SK-N-MC (cell line): Measurements from ENCODE around the gene ABO.
"Not testable (repeated sequence)": the region's sequence is repeated elsewhere in the genome, so short reads cannot be mapped to it uniquely, and the experiment has no call there.

Source experiments
- DNase-seq: peaks from one replicate; pipeline ENCODE4 v3.0.0-alpha.2; 2011; ENCODE audit warnings: low read depth, low spot score
- H3K27ac ChIP-seq: fragments of 200-600 bp; sonication (generic); 2 replicates; pipeline ENCODE4 v1.5.1; 2016; ENCODE audit warnings: mixed run types
- H3K36me3 ChIP-seq: fragments of 200-600 bp; sonication (generic); 2 replicates; pipeline ENCODE4 v1.6.1; 2017; ENCODE audit warnings: antibody characterized with exemption, low read length, mixed read lengths; ENCODE audit not compliant: insufficient read depth
- H3K4me3 ChIP-seq: fragments of 200-600 bp; sonication (generic); 2 replicates; pipeline ENCODE4 v1.5.1; 2016
- H3K9ac ChIP-seq: fragments of 200-600 bp; sonication (generic); 2 replicates; pipeline ENCODE4 v1.8.0; 2017; ENCODE audit warnings: mixed run types, mixed read lengths; ENCODE audit not compliant: insufficient read length
- H3K9me3 ChIP-seq: fragments of 200-600 bp; sonication (generic); 2 replicates; pipeline ENCODE4 v1.6.1; 2017; ENCODE audit warnings: low read depth, mild to moderate bottlenecking, antibody characterized with exemption, low read length, moderate library complexity, mixed read lengths
- EZH2 ChIP-seq: fragments of 200-600 bp; sonication (generic); IDR thresholded peaks from one replicate; pipeline ENCODE4 v1.6.1; 2017; ENCODE audit warnings: antibody characterized with exemption
- FOXP2 ChIP-seq: optimal IDR thresholded peaks from 2 replicates; pipeline ENCODE3; 2011; ENCODE audit warnings: mild to moderate bottlenecking, moderate library complexity; ENCODE audit not compliant: insufficient read depth; ENCODE audit errors: extremely low read length, control extremely low read depth
- POLR2AphosphoS5 ChIP-seq: IDR thresholded peaks from 2 replicates; pipeline ENCODE4 v1.6.1; 2012; ENCODE audit warnings: mild to moderate bottlenecking, low read depth, low read length, borderline replicate concordance

ABO gene

DNA sequence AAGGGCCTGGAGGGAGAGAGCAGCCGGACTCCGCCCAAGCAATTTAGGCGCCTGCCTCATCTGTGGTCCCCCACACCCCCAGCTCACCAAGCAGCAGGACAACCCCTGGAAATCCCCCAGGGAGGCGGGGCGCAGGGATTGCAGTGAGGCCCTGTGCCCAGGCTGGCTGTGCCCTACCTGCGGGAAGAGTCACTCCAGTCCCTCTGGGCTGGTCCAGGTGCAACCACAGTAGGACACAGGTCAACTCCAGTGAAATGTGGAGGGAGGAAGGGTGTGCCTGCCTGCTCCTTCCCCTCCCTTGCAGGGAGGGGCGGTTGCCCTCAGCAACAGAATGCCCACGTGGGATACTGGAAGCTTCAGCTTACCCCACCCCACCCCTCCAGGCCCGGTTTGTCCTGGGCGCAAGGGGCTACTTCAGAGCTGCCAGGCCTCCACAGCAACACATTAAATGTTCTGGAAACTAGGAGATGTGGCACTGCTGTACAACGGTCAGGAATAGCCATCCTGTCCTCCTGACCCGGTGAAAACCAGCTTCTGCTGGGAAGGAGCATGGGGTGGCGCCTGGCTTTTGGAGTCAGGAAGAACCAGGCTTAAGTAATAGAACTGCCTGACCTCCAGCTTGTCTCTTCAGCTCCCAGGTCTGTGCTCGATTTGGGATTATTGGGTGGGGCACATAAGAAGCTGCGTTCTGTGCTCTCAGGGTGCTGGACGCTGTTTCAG, 22.5 kb downstream of the ABO start:
- Histone ChIP-seq H3K36me3 (no peaks in the 10 kb centered on the region), H3K4me3 (no peak overlapping the region), H3K9ac (no peak overlapping the region), H3K27ac (no peak overlapping the region), H3K9me3 (no peaks in the 10 kb centered on the region)
- TF ChIP-seq EZH2 (no peak), POLR2AphosphoS5 (no peak), FOXP2 (no peak)
- no peak for DNase-seq

DNA sequence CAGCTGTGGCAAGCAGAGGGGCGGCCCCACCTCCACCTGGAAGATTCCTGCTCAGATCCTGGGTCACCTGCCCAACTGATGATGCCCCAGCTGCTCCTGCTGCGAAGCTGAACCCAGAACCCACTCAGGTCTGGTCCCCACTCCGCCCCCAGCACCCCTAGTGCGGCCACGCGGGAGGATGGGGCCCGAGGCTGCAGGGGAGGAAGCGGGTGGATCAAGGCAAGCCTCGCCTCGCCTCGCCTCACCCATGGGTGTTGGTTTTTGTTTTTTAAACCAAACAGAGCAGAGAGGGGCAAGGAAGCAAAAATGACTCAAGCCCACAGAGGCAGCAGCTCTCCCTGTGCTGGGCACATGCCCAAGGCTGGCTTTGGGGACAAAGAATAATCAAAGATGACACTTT, 23.2 kb downstream of the ABO start:
- TF ChIP-seq POLR2AphosphoS5 (no peak), EZH2 (no peak), FOXP2 (no peak)
- Histone ChIP-seq H3K9me3 (no peaks in the 10 kb centered on the region), H3K4me3 (no peak overlapping the region), H3K9ac (no peak overlapping the region), H3K27ac (no peak overlapping the region), H3K36me3 (no peaks in the 10 kb centered on the region)
- DNase-seq: no peak

DNA sequence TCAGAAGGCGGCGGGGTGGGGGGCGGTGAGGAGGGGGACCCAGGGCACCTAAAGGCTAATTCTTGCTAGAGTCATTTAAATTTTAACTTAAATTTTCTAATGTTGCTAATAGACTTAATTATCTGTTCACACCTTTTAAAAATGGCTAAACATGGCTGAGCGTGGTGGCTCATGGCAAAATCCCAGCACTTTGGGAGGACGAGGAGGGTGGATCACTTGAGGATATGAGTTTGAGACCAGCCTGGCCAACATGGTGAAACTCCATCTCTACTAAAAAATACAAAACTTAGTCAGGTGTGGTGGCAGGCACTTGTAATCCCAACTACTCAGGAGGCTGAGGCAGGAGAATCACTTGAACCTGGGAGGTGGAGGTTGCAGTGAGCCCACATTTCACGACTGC, 23.8 kb downstream of the ABO start:
- H3K36me3 ChIP-seq, H3K27ac ChIP-seq, H3K9me3 ChIP-seq, H3K9ac ChIP-seq, DNase-seq, H3K4me3 ChIP-seq: not testable (repeated sequence)

DNA sequence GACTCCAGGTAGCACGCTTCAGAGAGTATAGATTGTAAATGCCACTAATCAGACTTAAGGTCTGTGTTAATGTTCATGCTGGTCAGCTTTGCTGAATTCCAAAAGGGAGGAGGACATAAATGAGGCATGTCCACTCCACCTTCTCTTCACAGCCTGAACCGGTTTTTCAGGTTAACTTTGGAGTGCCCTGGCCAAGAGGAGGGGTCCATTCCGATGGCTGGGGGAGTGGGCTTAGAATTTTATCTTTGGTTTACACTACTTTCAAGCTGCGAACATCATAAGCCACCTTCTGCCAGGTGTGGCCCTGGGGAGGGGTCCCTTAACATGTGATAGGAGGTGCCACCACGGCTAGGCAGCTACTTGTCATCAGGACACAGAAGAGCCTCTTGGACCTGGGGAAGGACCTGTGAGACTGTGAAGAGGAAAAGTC, 24.2 kb downstream of the ABO start:
- DNase-seq: no peak
- Histone ChIP-seq H3K9ac (no peak overlapping the region), H3K36me3 (no peaks in the 10 kb centered on the region), H3K27ac (no peak overlapping the region), H3K9me3 (no peaks in the 10 kb centered on the region), H3K4me3 (no peak overlapping the region)
- TF ChIP-seq EZH2 (no peak), FOXP2 (no peak), POLR2AphosphoS5 (no peak)

DNA sequence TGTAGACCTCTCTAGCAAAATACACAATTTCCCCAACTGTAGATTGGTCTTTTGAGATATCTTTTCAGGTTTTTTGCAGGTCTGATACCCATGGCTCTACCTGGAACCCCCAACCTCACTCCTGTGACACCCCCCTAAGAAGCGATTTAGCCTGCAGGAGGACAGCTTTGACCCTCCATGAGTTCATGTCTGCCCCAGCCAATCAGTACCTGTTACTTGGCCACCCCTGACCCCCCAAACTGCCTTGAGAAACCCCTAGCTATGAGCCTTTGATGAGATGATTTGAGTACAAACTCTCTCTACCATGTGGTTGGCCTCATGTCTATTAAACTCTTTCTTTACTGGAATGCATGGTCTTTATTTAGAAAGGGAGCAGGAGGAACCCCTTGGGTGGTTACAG, 25.7 kb downstream of the ABO start:
- H3K9ac ChIP-seq: no peak overlapping the region
- H3K4me3 ChIP-seq: no peak overlapping the region
- no peaks in the 10 kb centered on the region for H3K36me3 ChIP-seq
- no peak for TF ChIP-seq FOXP2
- TF ChIP-seq POLR2AphosphoS5: no peak
- no peak for TF ChIP-seq EZH2
- H3K9me3 ChIP-seq: no peaks in the 10 kb centered on the region
- H3K27ac ChIP-seq: no peak overlapping the region
- DNase-seq: no peak

DNA sequence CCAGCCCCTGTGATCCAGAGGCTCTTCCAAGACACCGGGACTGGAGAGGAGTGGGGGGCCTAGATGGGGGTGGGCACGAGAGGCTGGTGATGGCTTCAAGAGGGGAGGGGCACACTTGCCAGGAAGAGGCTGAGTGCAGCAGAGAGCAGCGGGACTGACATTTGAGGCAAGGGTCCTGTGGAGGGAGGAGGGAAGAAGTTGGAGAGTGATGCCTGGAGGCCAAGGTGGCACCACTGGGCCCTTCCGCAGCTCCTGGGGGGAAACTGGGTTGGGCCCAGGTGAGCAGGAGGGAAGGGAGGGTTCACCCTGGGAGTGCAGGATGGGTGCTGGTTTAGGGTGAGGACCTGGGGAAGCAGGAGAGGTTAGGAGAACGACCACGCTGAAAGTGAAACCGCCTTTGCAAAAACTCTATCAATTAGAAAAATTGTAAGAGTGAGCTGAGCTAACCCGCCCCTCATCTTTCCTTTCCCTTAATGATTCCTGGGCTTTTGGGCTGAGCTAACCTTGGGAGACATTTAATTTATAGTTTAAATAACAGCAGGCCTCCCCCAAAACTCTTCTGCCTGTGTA, 26.2 kb downstream of the ABO start:
- Histone ChIP-seq H3K9ac (no peak overlapping the region), H3K36me3 (no peaks in the 10 kb centered on the region), H3K27ac (no peak overlapping the region), H3K4me3 (no peak overlapping the region), H3K9me3 (no peaks in the 10 kb centered on the region)
- TF ChIP-seq EZH2 (no peak), FOXP2 (no peak), POLR2AphosphoS5 (no peak)
- no peak for DNase-seq

DNA sequence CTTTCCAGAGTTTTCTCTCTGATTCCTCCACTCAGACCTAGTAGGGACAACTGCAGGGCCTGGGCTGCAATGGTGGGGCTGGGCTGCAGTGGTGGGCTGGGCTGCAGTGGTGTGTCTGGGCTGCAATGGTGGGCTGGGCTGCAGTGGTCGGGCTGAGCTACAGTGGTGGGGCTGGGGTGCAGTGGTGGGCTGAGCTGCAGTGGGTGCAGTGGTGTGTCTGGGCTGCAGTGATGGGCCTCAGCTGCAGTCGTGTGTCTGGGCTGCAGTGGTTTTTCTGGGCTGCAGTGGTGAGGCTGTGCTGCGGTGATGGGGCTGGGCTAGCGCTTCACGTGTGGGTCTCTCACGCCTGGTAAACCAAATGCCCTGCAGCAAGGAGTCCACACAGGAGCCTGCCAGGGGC, 27.4 kb downstream of the ABO start:
- Histone ChIP-seq H3K4me3 (no peak overlapping the region), H3K9me3 (no peaks in the 10 kb centered on the region), H3K36me3 (no peaks in the 10 kb centered on the region), H3K9ac (no peak overlapping the region), H3K27ac (no peak overlapping the region)
- no peak for DNase-seq
- no peak for TF ChIP-seq FOXP2

DNA sequence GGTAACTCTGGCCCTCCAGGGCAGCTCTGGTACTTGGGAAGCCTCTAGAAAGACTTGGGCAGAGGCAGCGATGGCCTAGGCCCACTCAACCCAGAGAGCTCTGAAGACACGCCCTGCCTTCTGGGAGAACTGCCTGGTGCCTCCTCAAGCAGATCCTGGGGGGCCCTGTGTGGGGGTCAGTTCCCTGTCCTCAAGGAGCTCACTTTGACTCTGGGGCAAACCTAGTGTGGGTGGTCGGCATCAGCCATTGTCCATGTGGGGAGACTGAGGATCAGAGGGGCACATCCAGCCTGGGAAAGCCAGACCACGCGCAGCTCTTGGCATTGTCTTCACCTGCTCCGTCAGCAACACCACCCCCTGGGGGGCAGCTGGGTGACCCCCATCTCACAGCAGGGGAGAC, 28.0 kb downstream of the ABO start:
- no peak for DNase-seq
- Histone ChIP-seq H3K9ac (no peak overlapping the region), H3K36me3 (no peaks in the 10 kb centered on the region), H3K27ac (no peak overlapping the region), H3K4me3 (no peak overlapping the region), H3K9me3 (no peaks in the 10 kb centered on the region)
- TF ChIP-seq EZH2 (no peak), POLR2AphosphoS5 (no peak), FOXP2 (no peak)

DNA sequence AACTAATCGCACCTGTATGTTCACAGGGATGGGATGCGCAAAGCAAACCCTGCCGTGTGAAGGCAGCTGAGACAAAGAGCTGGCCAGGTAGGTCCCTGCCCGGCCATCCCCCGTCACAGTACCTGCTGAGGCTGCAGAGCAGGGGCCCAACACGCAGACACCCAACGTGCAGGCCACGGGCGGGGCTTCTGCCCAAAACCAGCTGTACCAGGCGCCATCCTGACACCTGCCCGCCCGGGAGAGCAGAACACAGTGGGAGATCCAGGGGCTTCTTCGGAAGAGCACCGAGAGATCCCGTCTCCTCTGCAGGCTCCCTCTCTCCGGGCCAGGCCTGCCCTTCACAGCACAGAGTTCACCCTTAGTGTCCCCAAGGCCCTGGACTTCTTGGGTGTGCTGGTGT, 28.4 kb downstream of the ABO start:
- H3K9me3 ChIP-seq: no peaks in the 10 kb centered on the region
- TF ChIP-seq EZH2 (no peak), FOXP2 (no peak), POLR2AphosphoS5 (no peak)

DNA sequence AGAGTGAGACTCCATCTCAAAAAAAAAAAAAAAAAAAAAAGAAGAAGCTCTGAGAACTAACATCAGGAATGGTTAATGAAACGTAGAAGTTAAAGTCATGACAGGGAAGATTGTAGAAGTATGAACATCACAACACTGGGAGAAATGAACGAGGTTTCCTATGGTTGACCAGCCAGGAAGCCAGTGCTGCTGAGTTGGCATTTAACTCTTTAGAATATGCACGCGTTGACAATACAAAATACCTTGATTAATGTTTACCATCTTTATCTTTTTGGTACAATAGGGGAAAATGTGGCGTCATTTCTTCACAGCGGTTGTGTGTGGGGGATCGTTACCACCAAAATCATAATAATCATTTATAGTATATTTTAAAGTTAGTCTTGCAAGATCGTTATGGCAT, 32.0 kb downstream of the ABO start:
- DNase-seq: no peak
- Histone ChIP-seq H3K9ac (no peak overlapping the region), H3K36me3 (no peaks in the 10 kb centered on the region), H3K27ac (no peak overlapping the region), H3K9me3 (no peaks in the 10 kb centered on the region), H3K4me3 (no peak overlapping the region)
- no peak for TF ChIP-seq POLR2AphosphoS5
- TF ChIP-seq EZH2: no peak
- no peak for TF ChIP-seq FOXP2

More for the DNA sequence above, 28.4 kb downstream of the ABO start:
- no peak overlapping the region for H3K9ac ChIP-seq
- no peak overlapping the region for H3K4me3 ChIP-seq
- H3K27ac ChIP-seq: no peak overlapping the region
- no peaks in the 10 kb centered on the region for H3K36me3 ChIP-seq
- no peak for DNase-seq
